ENCODE data around the gene LAP3.

GRCh38 chr4:17550549-17550948, 26.4 kb upstream of the LAP3 start:
- TF ChIP-seq CTCF (IDR thresholded peaks at IDR 0.05) (no peak), POLR2A (IDR thresholded peaks at IDR 0.05) (no peak), EP300 (IDR thresholded peaks at IDR 0.05) (no peak)

Data from sigmoid colon (tissue), 4 donors.